HepG2 (cell line): ENCODE data around the gene JAG1. TPM values are rescaled to one million over a fixed set of nuclear protein-coding genes. Genes with fewer than 3 reads are reported as not detected.

Source experiments
- ERF ChIP-seq: IDR thresholded peaks from 2 replicates; pipeline ENCODE4 v1.6.1; 2018; ENCODE audit warnings: missing biosample characterization, missing genetic modification reagents
- ETV5 ChIP-seq: IDR thresholded peaks from 2 replicates; pipeline ENCODE4 v1.6.1; 2018; ENCODE audit warnings: missing biosample characterization, missing genetic modification reagents, inconsistent platforms, borderline replicate concordance
- GMEB2 ChIP-seq: IDR thresholded peaks from 2 replicates; pipeline ENCODE4 v1.6.1; 2016; ENCODE audit warnings: missing biosample characterization, missing genetic modification reagents, low read depth
- JDP2 ChIP-seq: sonication (generic); formaldehyde crosslinking; IDR thresholded peaks from 2 replicates; pipeline ENCODE4 v1.8.1; 2022; ENCODE audit warnings: missing genetic modification reagents, borderline replicate concordance
- KDM4B ChIP-seq: sonication (generic); formaldehyde crosslinking; IDR thresholded peaks from 2 replicates; pipeline ENCODE4 v1.4.0; 2020; ENCODE audit warnings: missing genetic modification reagents
- MED8 ChIP-seq: sonication (generic); formaldehyde crosslinking; IDR thresholded peaks from 2 replicates; pipeline ENCODE4 v1.8.1; 2023; ENCODE audit warnings: mild to moderate bottlenecking, missing genetic modification reagents; ENCODE audit not compliant: insufficient replicate concordance
- MXD1 ChIP-seq: sonication (generic); formaldehyde crosslinking; IDR thresholded peaks from 2 replicates; pipeline ENCODE4 v1.4.0; 2020; ENCODE audit warnings: mild to moderate bottlenecking, missing genetic modification reagents
- ONECUT2 ChIP-seq: sonication (generic); formaldehyde crosslinking; IDR thresholded peaks from 2 replicates; pipeline ENCODE4 v1.4.0; 2020; ENCODE audit warnings: missing genetic modification reagents
- PITX1 ChIP-seq: sonication (generic); formaldehyde crosslinking; IDR thresholded peaks from 2 replicates; pipeline ENCODE4 v1.5.1; 2020; ENCODE audit warnings: mild to moderate bottlenecking, missing genetic modification reagents
- SP5 ChIP-seq: IDR thresholded peaks from 2 replicates; pipeline ENCODE4 v1.6.1; 2016; ENCODE audit warnings: low read depth, borderline replicate concordance
- THAP11 ChIP-seq: IDR thresholded peaks from 2 replicates; pipeline ENCODE4 v1.6.1; 2016; ENCODE audit warnings: missing biosample characterization, missing genetic modification reagents
- ZBTB38 ChIP-seq: sonication (generic); formaldehyde crosslinking; IDR thresholded peaks from 2 replicates; pipeline ENCODE4 v1.5.1; 2020; ENCODE audit warnings: mild to moderate bottlenecking, missing genetic modification reagents
- ZBTB40 ChIP-seq, 2 experiments: fragments of 450-650 bp in 1 of 2; sonication (generic) in 1 of 2; formaldehyde crosslinking in 1 of 2; IDR thresholded peaks; 2 replicates each; pipeline versions ENCODE4 v1.6.1 to v1.8.0; 2016 to 2022; ENCODE audit warnings: antibody characterized with exemption in 1 of 2, mild to moderate bottlenecking in 1 of 2, missing genetic modification reagents in 1 of 2
- ZBTB8A ChIP-seq: sonication (generic); formaldehyde crosslinking; IDR thresholded peaks from 2 replicates; pipeline ENCODE4 v1.4.0; 2020; ENCODE audit warnings: mild to moderate bottlenecking, low read depth, missing genetic modification reagents, borderline replicate concordance
- ZNF136 ChIP-seq: sonication (generic); formaldehyde crosslinking; IDR thresholded peaks from 2 replicates; pipeline ENCODE4 v1.8.1; 2022; ENCODE audit warnings: low read depth, mild to moderate bottlenecking, moderate library complexity, missing genetic modification reagents
- ZNF234 ChIP-seq: sonication (generic); formaldehyde crosslinking; conservative IDR thresholded peaks from 2 replicates; pipeline ENCODE4 v1.5.1; 2020; ENCODE audit warnings: mild to moderate bottlenecking, missing genetic modification reagents
- ZNF446 ChIP-seq: sonication (generic); formaldehyde crosslinking; IDR thresholded peaks from 2 replicates; pipeline ENCODE4 v1.5.0; 2020; ENCODE audit warnings: mild to moderate bottlenecking, missing genetic modification reagents
- ZNF549 ChIP-seq: sonication (generic); formaldehyde crosslinking; IDR thresholded peaks from 2 replicates; pipeline ENCODE4 v1.5.0; 2020; ENCODE audit warnings: missing genetic modification reagents
- polyA plus RNA-seq, 8 experiments: library from polyadenylated mRNA; depleted of rRNA in 3 of 8; stranded (reverse) in 7 of 8; unstranded in 1 of 8; fragments of >200 nt; fragmentation: Illumina TruSeq in 4 of 8; extraction: Trizol in 4 of 8; gene quantifications; 2 replicates each; pipeline versions ENCODE4 v1.2.1 to v1.2.3, GENCODE V29; 2011 to 2016; ENCODE audit warnings: low read depth in 4 of 8, missing spikeins in 1 of 8, mixed read lengths in 1 of 8; ENCODE audit not compliant: insufficient read depth in 1 of 8
- total RNA-seq, 5 experiments: library from RNA; depleted of rRNA; stranded (reverse); fragments of >200 nt; fragmentation: Illumina TruSeq; extraction: Trizol; gene quantifications; 2 replicates each; pipeline ENCODE4 v1.2.3, GENCODE V29; 2016; ENCODE audit warnings: low read depth in 1 of 5

Gene JAG1
- total and polyA plus RNA-seq, 2 of the 13 experiments (the other 11 are each of a cell fraction or from before 2014, with no cell fraction given): 47.1 to 56.3 TPM

GRCh38 chr20:10673842-10674683 is at the start of gene JAG1 (continued):
- TF ChIP-seq MED8: peak; percentile 95
- TF ChIP-seq ZNF446 (CRISPR knock-in tag): no peak; the same call in 1 of the 2 replicates
- no peak; the same call in 1 of the 2 replicates for TF ChIP-seq ZNF549 (CRISPR knock-in tag)
- 0 out of 2 replicates have a peak, but pooled peaks have one; percentile 31 for TF ChIP-seq ZNF234 (CRISPR knock-in tag)
- no peak for TF ChIP-seq ZBTB40 (IDR thresholded peaks at IDR 0.05)
- peak; percentile 40; the same call in 1 of the 2 replicates for TF ChIP-seq ZBTB40 (CRISPR knock-in tag; IDR thresholded peaks at IDR 0.05)
- peak; percentile 73 for TF ChIP-seq MXD1
- peak; percentile 46 for TF ChIP-seq THAP11 (CRISPR knock-in tag)
- TF ChIP-seq ERF (CRISPR knock-in tag): peak; percentile 87
- TF ChIP-seq GMEB2 (CRISPR knock-in tag): peak; percentile 55
- peak; percentile 13; the same call in 1 of the 2 replicates for TF ChIP-seq ZBTB8A (CRISPR knock-in tag)
- peak; percentile 38; the same call in 1 of the 2 replicates for TF ChIP-seq ZBTB38 (CRISPR knock-in tag)
- peak; percentile 21; the same call in 1 of the 2 replicates for TF ChIP-seq ETV5
- 0 out of 2 replicates have a peak, but pooled peaks have one; percentile 47 for TF ChIP-seq ONECUT2
- no peak; the same call in 1 of the 2 replicates for TF ChIP-seq JDP2 (CRISPR knock-in tag)
- no peak; the same call in 1 of the 2 replicates for TF ChIP-seq PITX1
- TF ChIP-seq KDM4B (CRISPR knock-in tag): no peak; the same call in none of the 2 replicates
- TF ChIP-seq SP5 (CRISPR knock-in tag): peak; percentile 53; the same call in 1 of the 2 replicates
- peak; percentile 80 for TF ChIP-seq ZNF136 (CRISPR knock-in tag)
